Right renal cortex interstitium (tissue), 3 donors: ENCODE data around the gene CTNNA3. TPM values are rescaled to one million over a fixed set of nuclear protein-coding genes. Genes with fewer than 3 reads are reported as not detected.
"Not testable (repeated sequence)": the region's sequence is repeated elsewhere in the genome, so short reads cannot be mapped to it uniquely, and the experiment has no call there.

ENCODE experiments used
- DNase-seq, 3 donors: peaks; one replicate each; pipeline ENCODE4 v3.0.0-alpha.2; 2013; ENCODE audit warnings: low read depth in 3 of 3, low spot score in 2 of 3
- polyA plus RNA-seq, 3 donors: library from polyadenylated mRNA; unstranded; fragments of 120-200 nt; gene quantifications; one replicate each; pipeline ENCODE4 v1.2.1, GENCODE V29; 2013; ENCODE audit not compliant: insufficient read length in 3 of 3

Gene CTNNA3
- polyA plus RNA-seq, 3 donors: 4.0 to 6.3 (median 4.8) TPM

- DNase-seq: no peak
Measured at GRCh38 chr10:67606572-67606971, 89.4 kb downstream of the CTNNA3 start.

- no peak for DNase-seq
Measured at GRCh38 chr10:67603701-67604100, 92.3 kb downstream of the CTNNA3 start.

- no peak for DNase-seq
Measured at GRCh38 chr10:67603086-67603485, 92.9 kb downstream of the CTNNA3 start.

- no peak for DNase-seq
Measured at GRCh38 chr10:67602268-67602950, 93.6 kb downstream of the CTNNA3 start.

- DNase-seq: no peak
Measured at GRCh38 chr10:67599597-67599996, 96.4 kb downstream of the CTNNA3 start.

GRCh38 chr10:67596641-67597040 is 99.4 kb downstream of the CTNNA3 start:
- no peak for DNase-seq

- DNase-seq: no peak
Measured at GRCh38 chr10:67587771-67588170, 108.2 kb downstream of the CTNNA3 start.

- DNase-seq: no peak
Measured at GRCh38 chr10:67575532-67575931, 120.5 kb downstream of the CTNNA3 start.

GRCh38 chr10:67573484-67573883 is 122.5 kb downstream of the CTNNA3 start:
- no peak for DNase-seq

GRCh38 chr10:67571503-67571902 is 124.5 kb downstream of the CTNNA3 start:
- no peak for DNase-seq

GRCh38 chr10:67558311-67558710 is 137.7 kb downstream of the CTNNA3 start:
- not testable (repeated sequence) for DNase-seq

GRCh38 chr10:67553254-67553653 is 142.7 kb downstream of the CTNNA3 start:
- DNase-seq: no peak

- DNase-seq: no peak
Measured at GRCh38 chr10:67550838-67551402, 145.1 kb downstream of the CTNNA3 start.

- no peak for DNase-seq
Measured at GRCh38 chr10:67550046-67550445, 145.9 kb downstream of the CTNNA3 start.

GRCh38 chr10:67549390-67549789 is 146.6 kb downstream of the CTNNA3 start:
- DNase-seq: no peak

GRCh38 chr10:67541411-67541810 is 154.6 kb downstream of the CTNNA3 start:
- DNase-seq: no peak

- DNase-seq: no peak
Measured at GRCh38 chr10:67539312-67539711, 156.7 kb downstream of the CTNNA3 start.

- peak in 1 of 3 donors; percentile 40 for DNase-seq
Measured at GRCh38 chr10:67537906-67538305, 158.1 kb downstream of the CTNNA3 start.

- no peak for DNase-seq
Measured at GRCh38 chr10:67533376-67533775, 162.6 kb downstream of the CTNNA3 start.

- DNase-seq: not testable (repeated sequence)
Measured at GRCh38 chr10:67530990-67531389, 165.0 kb downstream of the CTNNA3 start.

- DNase-seq: no peak
Measured at GRCh38 chr10:67527351-67527750, 168.6 kb downstream of the CTNNA3 start.

- no peak for DNase-seq
Measured at GRCh38 chr10:67521546-67521945, 174.4 kb downstream of the CTNNA3 start.
